SU-DHL-6 (cell line): ENCODE measurements around the gene C1orf50.
A peak's percentile ranks its signal among the peaks of the same experiment; 100 is the strongest.
"Not testable (repeated sequence)": the region's sequence is repeated elsewhere in the genome, so short reads cannot be mapped to it uniquely, and the experiment has no call there.

Experiments used
- H2AFZ ChIP-seq: fragments of 200-600 bp; sonication (generic); 2 replicates; pipeline ENCODE4 v1.6.1; 2014; ENCODE audit warnings: low read depth, mild to moderate bottlenecking, moderate library complexity, mixed read lengths, antibody characterized with exemption, low read length; ENCODE audit not compliant: severe bottlenecking
- H3F3A ChIP-seq: fragments of 200-600 bp; shearing (Covaris generic); 2 replicates; pipeline ENCODE4 v1.6.0; 2016; ENCODE audit warnings: antibody characterized with exemption, mild to moderate bottlenecking; ENCODE audit not compliant: insufficient read depth
- H3K27ac ChIP-seq: fragments of 200-600 bp; sonication (generic); 2 replicates; pipeline ENCODE4 v1.5.1; 2016; ENCODE audit warnings: low read depth, mild to moderate bottlenecking, low read length, moderate library complexity, mixed read lengths
- H3K27me3 ChIP-seq: fragments of 200-600 bp; sonication (generic), shearing (Covaris generic); 2 replicates; pipeline ENCODE4 v1.6.0; 2014; ENCODE audit warnings: mild to moderate bottlenecking, low read length
- H3K36me3 ChIP-seq: fragments of 200-600 bp; sonication (generic); 2 replicates; pipeline ENCODE4 v1.6.1; 2014; ENCODE audit warnings: mild to moderate bottlenecking, low read length, mixed read lengths
- H3K4me2 ChIP-seq: fragments of 300-600, 200-600 bp; shearing (Covaris generic), sonication (generic); 2 replicates; pipeline ENCODE4 v1.6.0; 2014; ENCODE audit warnings: low read length, low read depth, mild to moderate bottlenecking; ENCODE audit not compliant: poor library complexity, severe bottlenecking
- H3K4me3 ChIP-seq: fragments of 200-600 bp; sonication (generic); 2 replicates; pipeline ENCODE4 v1.5.1; 2014; ENCODE audit warnings: antibody characterized with exemption, low read length, mild to moderate bottlenecking, mixed read lengths; ENCODE audit not compliant: insufficient read depth, poor library complexity, severe bottlenecking
- H3K79me2 ChIP-seq: fragments of 200-600 bp; sonication (generic); 2 replicates; pipeline ENCODE4 v1.6.1; 2014; ENCODE audit warnings: mild to moderate bottlenecking, low read length, moderate library complexity; ENCODE audit not compliant: insufficient read depth
- H3K9ac ChIP-seq: fragments of 200-600 bp; sonication (generic); 2 replicates; pipeline ENCODE4 v1.7.0; 2014; ENCODE audit warnings: mild to moderate bottlenecking, low read length
- H3K9me2 ChIP-seq: fragments of 200-600 bp; sonication (generic); replicated peaks from 2 replicates; pipeline ENCODE4 v1.6.1; 2014; ENCODE audit warnings: low read length; ENCODE audit not compliant: insufficient read depth
- H3K9me3 ChIP-seq: fragments of 200-600 bp; sonication (generic); 2 replicates; pipeline ENCODE4 v1.6.1; 2014; ENCODE audit warnings: low read length, mixed read lengths; ENCODE audit not compliant: insufficient read depth
- H4K20me1 ChIP-seq: fragments of 200-600 bp; sonication (generic); 2 replicates; pipeline ENCODE4 v1.6.1; 2014; ENCODE audit warnings: low read depth, mild to moderate bottlenecking, antibody characterized with exemption, low read length, moderate library complexity, mixed read lengths
- EZH2phosphoT487 ChIP-seq: fragments of 200-600 bp; sonication (generic), shearing (Covaris generic); conservative IDR thresholded peaks from 2 replicates; pipeline ENCODE4 v1.6.1; 2018; ENCODE audit warnings: mild to moderate bottlenecking, antibody characterized with exemption, low read length, moderate library complexity, mixed read lengths
- TF ChIP-seq, protein P1 (sequence below): fragments of 200-600 bp; sonication (generic); IDR thresholded peaks from one replicate; pipeline ENCODE4 v1.5.1; 2017; ENCODE audit warnings: antibody characterized with exemption, mild to moderate bottlenecking, low read length, moderate library complexity; ENCODE audit not compliant: insufficient read depth, poor library complexity, severe bottlenecking

Gene C1orf50

DNA sequence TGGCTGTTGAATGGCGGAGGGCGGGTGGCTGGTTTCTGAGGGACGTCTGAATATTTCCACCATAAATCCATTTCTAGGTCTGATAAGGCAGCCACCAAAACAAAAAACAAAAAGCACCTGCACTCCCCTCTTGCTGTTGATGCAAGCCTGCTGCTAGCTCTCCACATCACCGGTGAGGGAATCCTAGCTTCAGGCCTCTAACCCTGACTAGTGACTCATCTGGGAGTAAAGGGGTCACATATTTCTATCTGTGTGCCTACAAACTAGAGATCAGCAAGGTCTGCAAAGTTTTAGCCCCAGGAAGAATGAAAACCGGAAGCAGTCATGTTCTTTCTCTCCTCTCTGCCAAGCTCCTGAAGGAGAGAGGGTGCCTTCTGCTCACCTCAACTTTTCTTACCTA is 39.5 kb downstream of the C1orf50 start:
- Histone ChIP-seq H3K4me2 (no peak overlapping the region), H3K9ac (no peak overlapping the region), H3K36me3 (no peaks in the 10 kb centered on the region), H3K4me3 (no peak overlapping the region), H3F3A (no peaks in the 10 kb centered on the region), H3K9me3 (no peaks in the 10 kb centered on the region), H3K27ac (no peak overlapping the region), H4K20me1 (no peaks in the 10 kb centered on the region), H3K79me2 (no peaks in the 10 kb centered on the region), H3K27me3 (no peaks in the 10 kb centered on the region), H3K9me2 (no peaks in the 10 kb centered on the region), H2AFZ (no peak overlapping the region)
- TF ChIP-seq, protein P1, sequence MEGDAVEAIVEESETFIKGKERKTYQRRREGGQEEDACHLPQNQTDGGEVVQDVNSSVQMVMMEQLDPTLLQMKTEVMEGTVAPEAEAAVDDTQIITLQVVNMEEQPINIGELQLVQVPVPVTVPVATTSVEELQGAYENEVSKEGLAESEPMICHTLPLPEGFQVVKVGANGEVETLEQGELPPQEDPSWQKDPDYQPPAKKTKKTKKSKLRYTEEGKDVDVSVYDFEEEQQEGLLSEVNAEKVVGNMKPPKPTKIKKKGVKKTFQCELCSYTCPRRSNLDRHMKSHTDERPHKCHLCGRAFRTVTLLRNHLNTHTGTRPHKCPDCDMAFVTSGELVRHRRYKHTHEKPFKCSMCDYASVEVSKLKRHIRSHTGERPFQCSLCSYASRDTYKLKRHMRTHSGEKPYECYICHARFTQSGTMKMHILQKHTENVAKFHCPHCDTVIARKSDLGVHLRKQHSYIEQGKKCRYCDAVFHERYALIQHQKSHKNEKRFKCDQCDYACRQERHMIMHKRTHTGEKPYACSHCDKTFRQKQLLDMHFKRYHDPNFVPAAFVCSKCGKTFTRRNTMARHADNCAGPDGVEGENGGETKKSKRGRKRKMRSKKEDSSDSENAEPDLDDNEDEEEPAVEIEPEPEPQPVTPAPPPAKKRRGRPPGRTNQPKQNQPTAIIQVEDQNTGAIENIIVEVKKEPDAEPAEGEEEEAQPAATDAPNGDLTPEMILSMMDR = no peak
- TF ChIP-seq EZH2phosphoT487 = no peak

DNA sequence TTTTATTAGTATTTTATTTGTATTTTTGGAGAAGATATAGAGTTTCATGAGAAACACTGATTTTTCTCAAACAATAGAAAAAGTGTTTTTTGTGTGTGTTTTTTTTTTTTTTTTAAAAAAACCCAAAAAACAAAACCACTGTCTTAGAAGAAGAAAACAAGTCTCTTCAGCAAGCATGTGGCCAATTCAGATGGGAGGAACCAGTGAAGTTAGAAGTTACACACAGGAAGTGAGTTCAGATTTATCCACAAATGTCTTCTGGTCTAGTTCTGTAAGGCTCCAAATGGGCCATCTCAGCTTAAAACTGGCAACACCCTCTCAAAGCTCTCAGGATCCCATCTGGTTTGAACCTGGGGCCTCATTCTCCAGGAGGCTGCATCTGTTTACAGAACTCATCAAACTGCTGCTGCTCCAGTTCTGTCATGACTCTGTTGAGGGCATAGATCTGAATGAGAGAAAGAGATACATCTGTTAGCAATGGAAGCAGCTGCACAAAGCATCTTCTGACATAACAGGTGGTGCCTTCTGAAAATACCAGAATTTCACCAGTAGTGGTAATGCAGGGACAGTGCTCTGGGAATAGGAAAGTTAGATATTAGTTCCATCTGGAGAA is 40.1 kb downstream of the C1orf50 start:
- Histone ChIP-seq H3K79me2 (no peaks in the 10 kb centered on the region), H3K9me3 (no peaks in the 10 kb centered on the region), H3K4me2 (no peak overlapping the region), H3K36me3 (no peaks in the 10 kb centered on the region), H3F3A (no peaks in the 10 kb centered on the region), H3K27ac (no peak overlapping the region), H2AFZ (no peak overlapping the region), H3K4me3 (no peak overlapping the region), H3K9me2 (no peaks in the 10 kb centered on the region), H3K27me3 (no peaks in the 10 kb centered on the region), H3K9ac (no peak overlapping the region), H4K20me1 (no peaks in the 10 kb centered on the region)
- TF ChIP-seq, protein P1 = no peak
- TF ChIP-seq EZH2phosphoT487 = no peak

DNA sequence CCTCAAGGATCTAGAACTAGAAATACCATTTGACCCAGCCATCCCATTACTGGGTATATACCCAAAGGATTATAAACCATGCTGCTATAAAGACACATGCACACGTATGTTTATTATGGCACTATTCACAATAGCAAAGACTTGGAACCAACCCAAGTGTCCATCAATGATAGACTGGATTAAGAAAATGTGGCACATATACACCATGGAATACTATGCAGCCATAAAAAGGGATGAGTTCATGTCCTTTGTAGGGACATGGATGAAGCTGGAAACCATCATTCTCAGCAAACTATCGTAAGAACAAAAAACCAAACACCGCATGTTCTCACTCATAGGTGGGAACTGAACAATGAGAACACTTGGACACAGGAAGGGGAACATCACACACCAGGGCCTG is 47.8 kb downstream of the C1orf50 start:
- not testable (repeated sequence) for H3K9ac ChIP-seq

GRCh38 chr1:42815941-42816584 is 49.0 kb downstream of the C1orf50 start:
- Histone ChIP-seq H3K4me2 (peak overlapping the region; percentile 91), H4K20me1 (no peaks in the 10 kb centered on the region), H3K79me2 (no peaks in the 10 kb centered on the region), H2AFZ (peak overlapping the region; percentile 64), H3K27ac (peak overlapping the region; percentile 24; the same call in 1 of the 2 replicates), H3K4me3 (peak overlapping the region; percentile 70), H3K9me3 (no peaks in the 10 kb centered on the region), H3K9ac (peak overlapping the region; percentile 71), H3K36me3 (no peaks in the 10 kb centered on the region), H3K27me3 (no peaks in the 10 kb centered on the region), H3F3A (no peaks in the 10 kb centered on the region), H3K9me2 (no peaks in the 10 kb centered on the region)
- TF ChIP-seq, protein P1 = no peak
- no peak for TF ChIP-seq EZH2phosphoT487

More for the DNA sequence above, 47.8 kb downstream of the C1orf50 start:
- not testable (repeated sequence) for H3K27ac ChIP-seq, H3K9me2 ChIP-seq, H3K36me3 ChIP-seq, H3K79me2 ChIP-seq, H3K9me3 ChIP-seq, H3K4me2 ChIP-seq, H3K4me3 ChIP-seq, H4K20me1 ChIP-seq, H2AFZ ChIP-seq, H3K27me3 ChIP-seq, H3F3A ChIP-seq
